Suppressor macrophage (primary cell): ENCODE measurements around the gene MICAL3.
A peak's percentile ranks its signal among the peaks of the same experiment; 100 is the strongest.

Experiments used
- DNase-seq, 4 experiments: peaks; one replicate each; pipeline ENCODE4 v3.0.0-alpha.2; 2020 to 2022

MICAL3 gene

GRCh38 chr22:17786435-17787161 lies 237.8 kb downstream of the MICAL3 start:
- peak in 2 of 4 experiments; percentile 25 to 42 for DNase-seq

- DNase-seq, result peak; percentile 77 to 87 (median 82)
These were observed 238.9 kb downstream of the MICAL3 start for GRCh38 chr22:17785185-17786184.

- DNase-seq, result no peak
These were observed 239.6 kb downstream of the MICAL3 start for GRCh38 chr22:17784776-17785175.

GRCh38 chr22:17783773-17784480 lies 240.4 kb downstream of the MICAL3 start:
- DNase-seq, result no peak

- no peak for DNase-seq
These were observed 241.0 kb downstream of the MICAL3 start for GRCh38 chr22:17783312-17783711.

GRCh38 chr22:17782621-17783020 lies 241.7 kb downstream of the MICAL3 start:
- DNase-seq, result no peak

GRCh38 chr22:17782158-17782557 lies 242.2 kb downstream of the MICAL3 start:
- DNase-seq, result no peak

- peak; percentile 83 to 95 (median 91) for DNase-seq
These were observed 242.9 kb downstream of the MICAL3 start for GRCh38 chr22:17781319-17782031.

GRCh38 chr22:17780741-17781318 lies 243.5 kb downstream of the MICAL3 start:
- DNase-seq, result no peak

GRCh38 chr22:17780116-17780740 lies 244.1 kb downstream of the MICAL3 start:
- DNase-seq, result no peak

GRCh38 chr22:17779286-17780115 lies 244.9 kb downstream of the MICAL3 start:
- no peak for DNase-seq

- no peak for DNase-seq
These were observed 245.9 kb downstream of the MICAL3 start for GRCh38 chr22:17778412-17778976.

GRCh38 chr22:17777717-17778044 lies 246.7 kb downstream of the MICAL3 start:
- DNase-seq, result no peak

- peak; percentile 83 to 95 (median 92) for DNase-seq
These were observed 247.2 kb downstream of the MICAL3 start for GRCh38 chr22:17777005-17777716.

GRCh38 chr22:17775781-17776465 lies 248.4 kb downstream of the MICAL3 start:
- no peak for DNase-seq

- peak; percentile 44 to 73 (median 73) for DNase-seq
These were observed 249.3 kb downstream of the MICAL3 start for GRCh38 chr22:17774926-17775685.

- peak; percentile 83 to 94 (median 90) for DNase-seq
These were observed 250.0 kb downstream of the MICAL3 start, which contains the start of gene BID for GRCh38 chr22:17774206-17774925. Gene BID (minus strand): TSS chr22:17774469. CDS start chr22:17750116, 24,353 bp downstream.
